H9 (cell line): ENCODE measurements around the gene PARD3. TPM values are rescaled to one million over a fixed set of nuclear protein-coding genes. Genes with fewer than 3 reads are reported as not detected.

ENCODE experiments used
- DNase-seq: peaks from one replicate; pipeline ENCODE4 v3.0.0-alpha.2; 2017
- H2AFZ ChIP-seq: one replicate; pipeline ENCODE4 v1.6.1; 2013; ENCODE audit warnings: mild to moderate bottlenecking, low read length, control low read depth, moderate library complexity
- H2AK5ac ChIP-seq: 2 replicates; pipeline ENCODE4 v1.6.1; 2013; ENCODE audit warnings: low read length, control low read depth, mixed read lengths; ENCODE audit not compliant: insufficient read length
- H2BK120ac ChIP-seq: one replicate; pipeline ENCODE4 v1.6.1; 2013; ENCODE audit warnings: low read depth, mild to moderate bottlenecking, low read length, control low read depth, inconsistent platforms; ENCODE audit not compliant: poor library complexity, severe bottlenecking
- H2BK12ac ChIP-seq: 2 replicates; pipeline ENCODE4 v1.6.1; 2013; ENCODE audit warnings: low read length, control low read depth, mixed read lengths, low read depth; ENCODE audit not compliant: insufficient read length
- H2BK15ac ChIP-seq: 2 replicates; pipeline ENCODE4 v1.6.1; 2013; ENCODE audit warnings: low read depth, low read length, control low read depth
- H2BK20ac ChIP-seq: one replicate; pipeline ENCODE4 v1.6.1; 2013; ENCODE audit warnings: low read depth, mild to moderate bottlenecking, low read length, control low read depth, inconsistent platforms; ENCODE audit not compliant: poor library complexity, severe bottlenecking
- H2BK5ac ChIP-seq: 2 replicates; pipeline ENCODE4 v1.6.1; 2013; ENCODE audit warnings: low read length, control low read depth, mixed read lengths; ENCODE audit not compliant: insufficient read length
- H3K14ac ChIP-seq: 2 replicates; pipeline ENCODE4 v1.6.1; 2013; ENCODE audit warnings: low read length, control low read depth; ENCODE audit not compliant: insufficient read depth
- H3K18ac ChIP-seq: 2 replicates; pipeline ENCODE4 v1.6.1; 2013; ENCODE audit warnings: low read depth, mild to moderate bottlenecking, mixed read lengths, low read length, control low read depth; ENCODE audit not compliant: insufficient read length
- H3K23ac ChIP-seq: 2 replicates; pipeline ENCODE4 v1.6.1; 2013; ENCODE audit warnings: low read length, control low read depth, mixed read lengths, low read depth; ENCODE audit not compliant: insufficient read length
- H3K23me2 ChIP-seq: 2 replicates; pipeline ENCODE4 v1.6.1; 2013; ENCODE audit warnings: low read depth, mild to moderate bottlenecking, mixed read lengths, low read length, control low read depth; ENCODE audit not compliant: insufficient read length, poor library complexity, severe bottlenecking
- H3K27ac ChIP-seq: 2 replicates; pipeline ENCODE4 v1.5.1; 2013; ENCODE audit warnings: low read length, control low read depth, mixed read lengths, low read depth; ENCODE audit not compliant: insufficient read length
- H3K27me3 ChIP-seq: 2 replicates; pipeline ENCODE4 v1.6.1; 2013; ENCODE audit warnings: low read length, control low read depth, inconsistent platforms; ENCODE audit not compliant: insufficient read depth
- H3K4ac ChIP-seq: 2 replicates; pipeline ENCODE4 v1.6.1; 2013; ENCODE audit warnings: low read depth, mild to moderate bottlenecking, control low read depth, inconsistent platforms, low read length, moderate library complexity
- H3K4me1 ChIP-seq: 2 replicates; pipeline ENCODE4 v1.6.1; 2013; ENCODE audit warnings: low read length, control low read depth, inconsistent platforms; ENCODE audit not compliant: insufficient read depth
- H3K4me2 ChIP-seq: 2 replicates; pipeline ENCODE4 v1.6.1; 2013; ENCODE audit warnings: low read length, control low read depth, mixed read lengths; ENCODE audit not compliant: insufficient read length, insufficient read depth
- H3K56ac ChIP-seq: 2 replicates; pipeline ENCODE4 v1.6.1; 2013; ENCODE audit warnings: low read depth, mild to moderate bottlenecking, mixed read lengths, low read length, control low read depth; ENCODE audit not compliant: insufficient read length
- H3K79me1 ChIP-seq: 2 replicates; pipeline ENCODE4 v1.6.1; 2013; ENCODE audit warnings: low read depth, mild to moderate bottlenecking, moderate library complexity, low read length, control low read depth, inconsistent platforms; ENCODE audit not compliant: insufficient read depth, poor library complexity, severe bottlenecking
- H3K79me2 ChIP-seq: 2 replicates; pipeline ENCODE4 v1.6.1; 2013; ENCODE audit warnings: low read length, control low read depth, inconsistent platforms; ENCODE audit not compliant: insufficient read depth
- H3K9ac ChIP-seq: 2 replicates; pipeline ENCODE4 v1.6.1; 2013; ENCODE audit warnings: low read length, control low read depth, mixed read lengths; ENCODE audit not compliant: insufficient read length; ENCODE audit errors: extremely low read depth
- H3K9me3 ChIP-seq: one replicate; pipeline ENCODE4 v1.6.1; 2013; ENCODE audit warnings: low read depth, low read length, inconsistent platforms; ENCODE audit not compliant: control insufficient read depth
- H3T11ph ChIP-seq: one replicate; pipeline ENCODE4 v1.6.1; 2013; ENCODE audit warnings: mild to moderate bottlenecking, low read length, control low read depth, inconsistent platforms
- H4K20me1 ChIP-seq: one replicate; pipeline ENCODE4 v1.6.1; 2013; ENCODE audit not compliant: control insufficient read depth, insufficient read length, insufficient read depth
- H4K5ac ChIP-seq: 2 replicates; pipeline ENCODE4 v1.6.1; 2013; ENCODE audit warnings: low read depth, mild to moderate bottlenecking, mixed read lengths, low read length, control low read depth; ENCODE audit not compliant: insufficient read length
- H4K8ac ChIP-seq: replicated peaks from 2 replicates; pipeline ENCODE4 v1.6.1; 2013; ENCODE audit warnings: low read length, control low read depth, mixed read lengths, low read depth; ENCODE audit not compliant: insufficient read length
- H4K91ac ChIP-seq: 2 replicates; pipeline ENCODE4 v1.6.1; 2013; ENCODE audit warnings: low read depth, mild to moderate bottlenecking, moderate library complexity, mixed read lengths, low read length, control low read depth; ENCODE audit not compliant: insufficient read length
- H3K27ac Mint-ChIP-seq, 3 experiments: 2 replicates in 2 of 3; 3 replicates in 1 of 3; pipeline ENCODE4 v1.8.0; 2020 to 2021; ENCODE audit warnings: mixed read lengths in 3 of 3, mild to moderate bottlenecking in 1 of 3, moderate library complexity in 1 of 3
- H3K27me3 Mint-ChIP-seq: 2 replicates; pipeline ENCODE4 v1.8.0; 2021; ENCODE audit warnings: low read depth, mild to moderate bottlenecking, moderate library complexity, mixed read lengths
- H3K36me3 Mint-ChIP-seq, 3 experiments: 2 replicates in 2 of 3; 3 replicates in 1 of 3; pipeline ENCODE4 v1.8.0; 2020 to 2021; ENCODE audit warnings: low read depth in 3 of 3, mixed read lengths in 3 of 3; ENCODE audit not compliant: insufficient read depth in 1 of 3
- H3K4me1 Mint-ChIP-seq, 2 experiments: 2 replicates each; pipeline ENCODE4 v1.8.0; 2020; ENCODE audit warnings: mixed read lengths in 2 of 2
- H3K4me3 Mint-ChIP-seq, 2 experiments: 2 replicates in 1 of 2; 3 replicates in 1 of 2; pipeline ENCODE4 v1.8.0; 2020 to 2021; ENCODE audit warnings: mild to moderate bottlenecking in 2 of 2, mixed read lengths in 2 of 2, moderate library complexity in 1 of 2
- H3K9me3 Mint-ChIP-seq, 2 experiments: 2 replicates in 1 of 2; 3 replicates in 1 of 2; pipeline ENCODE4 v1.8.0; 2020; ENCODE audit warnings: mild to moderate bottlenecking in 2 of 2, mixed read lengths in 2 of 2, moderate library complexity in 1 of 2
- WGBS: extraction: QIAGEN DNeasy Blood & Tissue Kit; methylation state at CpG from one replicate; pipeline ENCODE4 v1.1.7; 2013; ENCODE audit warnings: missing lambda C conversion rate, low lambda C conversion rate, mixed read lengths; ENCODE audit not compliant: insufficient read length; ENCODE audit errors: extremely low coverage; 5-methylcytosine and 5-hydroxymethylcytosine counted together
- total RNA-seq: library from RNA; stranded (reverse); gene quantifications from 2 replicates; pipeline ENCODE4 v1.2.1, GENCODE V29; 2021
- TF ChIP-seq, protein P1 (sequence below): fragments of 200-600 bp; sonication (generic); conservative IDR thresholded peaks from 3 replicates; pipeline ENCODE4 v1.8.0; 2021; ENCODE audit warnings: antibody characterized with exemption, mild to moderate bottlenecking

The PARD3 gene
- total RNA-seq, 1 experiment from 2014 or later: 44.7 TPM

DNA sequence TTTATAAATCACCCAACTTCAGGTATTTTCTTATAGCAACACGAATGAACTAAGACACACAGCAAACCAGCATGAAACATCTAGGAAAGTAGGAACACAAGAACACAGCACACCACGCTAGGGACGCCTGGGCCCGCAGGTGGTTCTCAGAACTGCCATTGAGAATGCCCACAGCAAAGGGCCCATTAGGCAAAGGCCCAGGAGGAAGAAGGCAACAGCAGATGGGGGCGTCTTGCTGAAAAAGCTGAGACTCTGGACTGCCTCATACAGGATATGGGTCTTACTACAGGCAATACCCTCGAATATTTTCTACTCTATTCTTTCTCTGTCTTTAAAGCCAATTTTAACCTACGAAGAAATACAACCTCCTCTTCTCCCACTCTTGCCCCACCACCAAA is 77.3 kb downstream of the PARD3 start:
- no CpG with 5 or more reads among the region's 7 CpGs for WGBS
- Histone ChIP-seq H4K91ac (no peak overlapping the region), H2BK15ac (no peak overlapping the region), H3K9ac (no peak overlapping the region), H2BK20ac (no peak overlapping the region), H3K9me3 (no peaks in the 10 kb centered on the region), H2BK12ac (no peak overlapping the region), H3K79me1 (peaks cover 17% of the 10 kb centered on the region), H3K4me2 (no peak overlapping the region), H3K4ac (no peak overlapping the region), H3K18ac (no peak overlapping the region), H3K14ac (no peak overlapping the region), H3K23ac (no peak overlapping the region), H2AFZ (no peak overlapping the region), H3T11ph (no peak overlapping the region), H4K8ac (no peak overlapping the region), H4K20me1 (no peaks in the 10 kb centered on the region), H3K27ac (no peak overlapping the region), H3K79me2 (peaks cover 19% of the 10 kb centered on the region; the same call in 1 of the 2 replicates), H3K27me3 (no peaks in the 10 kb centered on the region), H3K56ac (no peak overlapping the region), H2BK120ac (no peak overlapping the region), H3K4me1 (peaks cover 13% of the 10 kb centered on the region), H2BK5ac (no peak overlapping the region), H2AK5ac (no peak overlapping the region), H3K23me2 (no peaks in the 10 kb centered on the region), H4K5ac (no peak overlapping the region)
- Mint-ChIP-seq H3K27ac (peak overlapping the region; percentile 37 to 78 (median 62); a peak in 6 of 7 replicates), H3K36me3 (no peaks in the 10 kb centered on the region), H3K4me1 (peaks cover 49 to 53% of the 10 kb centered on the region in 2 experiments), H3K9me3 (no peaks in the 10 kb centered on the region; a peak in 1 of 5 replicates), H3K4me3 (peak overlapping the region in 1 of 2 experiments; percentile 5; a peak in 1 of 5 replicates), H3K27me3 (no peaks in the 10 kb centered on the region)
- peak; percentile 45 for DNase-seq
- TF ChIP-seq, protein P1, sequence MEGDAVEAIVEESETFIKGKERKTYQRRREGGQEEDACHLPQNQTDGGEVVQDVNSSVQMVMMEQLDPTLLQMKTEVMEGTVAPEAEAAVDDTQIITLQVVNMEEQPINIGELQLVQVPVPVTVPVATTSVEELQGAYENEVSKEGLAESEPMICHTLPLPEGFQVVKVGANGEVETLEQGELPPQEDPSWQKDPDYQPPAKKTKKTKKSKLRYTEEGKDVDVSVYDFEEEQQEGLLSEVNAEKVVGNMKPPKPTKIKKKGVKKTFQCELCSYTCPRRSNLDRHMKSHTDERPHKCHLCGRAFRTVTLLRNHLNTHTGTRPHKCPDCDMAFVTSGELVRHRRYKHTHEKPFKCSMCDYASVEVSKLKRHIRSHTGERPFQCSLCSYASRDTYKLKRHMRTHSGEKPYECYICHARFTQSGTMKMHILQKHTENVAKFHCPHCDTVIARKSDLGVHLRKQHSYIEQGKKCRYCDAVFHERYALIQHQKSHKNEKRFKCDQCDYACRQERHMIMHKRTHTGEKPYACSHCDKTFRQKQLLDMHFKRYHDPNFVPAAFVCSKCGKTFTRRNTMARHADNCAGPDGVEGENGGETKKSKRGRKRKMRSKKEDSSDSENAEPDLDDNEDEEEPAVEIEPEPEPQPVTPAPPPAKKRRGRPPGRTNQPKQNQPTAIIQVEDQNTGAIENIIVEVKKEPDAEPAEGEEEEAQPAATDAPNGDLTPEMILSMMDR: no peak
